ENCODE measurements around the gene ATP6V1B1.

The ATP6V1B1 gene

GRCh38 chr2:70906439-70907005, 29.2 kb upstream of the ATP6V1B1 start:
- no peaks in the 10 kb centered on the region for H3K36me3 ChIP-seq (replicated peaks)
- no peak overlapping the region for H3K27ac ChIP-seq
- H3K27me3 ChIP-seq (replicated peaks) = no peaks in the 10 kb centered on the region
- DNase-seq = no peak
- no peak overlapping the region for H3K4me3 ChIP-seq (ENCODE audit: low read depth, low read length)
- TF ChIP-seq CTCF (IDR thresholded peaks at IDR 0.05; ENCODE audit: low read depth, low read length, missing control alignments) = no peak
- in situ Hi-C loops (cut with HindIII; ENCODE audit: low pct_ligation_motif_present, low sequenced_read_pairs) = no loop called here

- Histone ChIP-seq H3K36me3 (replicated peaks) (no peaks in the 10 kb centered on the region), H3K27ac (no peak overlapping the region), H3K27me3 (replicated peaks) (no peaks in the 10 kb centered on the region), H3K4me3 (ENCODE audit: low read depth, low read length) (peak overlapping the region; percentile 57)
- no peak for TF ChIP-seq CTCF (IDR thresholded peaks at IDR 0.05; ENCODE audit: low read depth, low read length, missing control alignments)
- DNase-seq = peak; percentile 9
- in situ Hi-C loops (cut with HindIII; ENCODE audit: low pct_ligation_motif_present, low sequenced_read_pairs) = no loop called here
These were observed 28.3 kb upstream of the ATP6V1B1 start for GRCh38 chr2:70907130-70908057.

- H3K27me3 ChIP-seq (replicated peaks) = no peaks in the 10 kb centered on the region
- no peak for DNase-seq
- no peak overlapping the region for H3K4me3 ChIP-seq (ENCODE audit: low read depth, low read length)
- H3K36me3 ChIP-seq (replicated peaks) = no peaks in the 10 kb centered on the region
- in situ Hi-C loops (cut with HindIII; ENCODE audit: low pct_ligation_motif_present, low sequenced_read_pairs) = no loop called here
- TF ChIP-seq CTCF (IDR thresholded peaks at IDR 0.05; ENCODE audit: low read depth, low read length, missing control alignments) = no peak
- H3K27ac ChIP-seq = no peak overlapping the region
These were observed 19.4 kb upstream of the ATP6V1B1 start for GRCh38 chr2:70916291-70916690.

- H3K36me3 ChIP-seq (replicated peaks) = no peaks in the 10 kb centered on the region
- DNase-seq = no peak
- H3K4me3 ChIP-seq (ENCODE audit: low read depth, low read length) = no peak overlapping the region
- in situ Hi-C loops (cut with HindIII; ENCODE audit: low pct_ligation_motif_present, low sequenced_read_pairs) = no loop called here
- no peak overlapping the region for H3K27ac ChIP-seq
- no peaks in the 10 kb centered on the region for H3K27me3 ChIP-seq (replicated peaks)
- TF ChIP-seq CTCF (IDR thresholded peaks at IDR 0.05; ENCODE audit: low read depth, low read length, missing control alignments) = no peak
These were observed 17.7 kb upstream of the ATP6V1B1 start for GRCh38 chr2:70918016-70918415.

DNA sequence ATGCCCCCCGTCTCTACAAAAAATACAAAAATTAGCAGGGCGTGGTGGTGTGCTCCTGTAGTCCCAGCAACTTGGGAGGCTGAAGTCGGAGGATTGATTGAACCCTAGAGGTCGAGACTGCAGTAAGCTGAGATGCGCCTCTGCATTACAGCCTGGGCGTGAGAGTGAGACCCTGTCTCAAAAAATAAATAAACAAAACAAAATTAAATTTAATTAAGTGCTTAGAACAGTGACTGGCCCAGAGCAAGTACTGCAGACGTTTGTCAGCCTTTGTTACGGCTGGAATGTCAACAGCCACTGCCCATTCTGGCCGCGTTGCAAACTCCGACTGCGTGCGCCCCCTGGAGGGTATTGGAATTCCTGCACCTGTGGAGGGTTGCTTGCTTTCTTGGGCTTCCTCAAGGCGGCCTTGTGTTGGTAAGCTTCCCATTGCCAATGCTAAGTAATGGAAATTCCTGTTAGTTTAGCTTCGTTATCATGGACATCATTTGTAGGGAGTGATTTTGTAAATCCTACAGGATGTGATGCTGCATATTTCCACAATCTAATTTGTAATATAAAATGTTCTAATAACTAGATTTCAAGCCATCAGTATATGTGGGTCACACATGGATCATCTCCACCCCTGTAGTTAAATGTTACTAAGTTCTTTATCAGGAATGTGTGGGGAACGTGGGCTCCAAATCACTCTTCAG, 15.9 kb upstream of the ATP6V1B1 start:
- no peaks in the 10 kb centered on the region for H3K27me3 ChIP-seq (replicated peaks)
- peak; percentile 98 for TF ChIP-seq CTCF (IDR thresholded peaks at IDR 0.05; ENCODE audit: low read depth, low read length, missing control alignments)
- no peak overlapping the region for H3K27ac ChIP-seq
- DNase-seq = peak; percentile 79
- H3K4me3 ChIP-seq (ENCODE audit: low read depth, low read length) = no peak overlapping the region
- no peaks in the 10 kb centered on the region for H3K36me3 ChIP-seq (replicated peaks)
- in situ Hi-C loops (cut with HindIII; ENCODE audit: low pct_ligation_motif_present, low sequenced_read_pairs) = no loop called here
